ENCODE results near the gene ZNF524.

Gene ZNF524

GRCh38 chr19:55602104-55603001 lies 2.3 kb downstream of the ZNF524 start:
- Histone ChIP-seq H4K8ac (ENCODE audit: low read depth, low read length) (no peak overlapping the region), H3K27ac (replicated peaks; ENCODE audit: low read length) (no peak overlapping the region), H3K4me3 (ENCODE audit: low read length in 2 of 2) (no peak overlapping the region), H3K9me3 (replicated peaks in 1 of 2; ENCODE audit: control insufficient read depth in 2 of 2, insufficient read depth in 1 of 2, low read depth in 1 of 2, low read length in 2 of 2) (peaks cover 0 to 7% of the 10 kb centered on the region in 2 donors), H3K79me1 (ENCODE audit: low read depth, low read length) (peaks cover 4% of the 10 kb centered on the region), H3K36me3 (replicated peaks in 1 of 2; ENCODE audit: control insufficient read depth in 2 of 2, insufficient read depth in 2 of 2, low read length in 2 of 2) (peaks cover 1 to 11% of the 10 kb centered on the region in 2 donors), H3K27me3 (ENCODE audit: control insufficient read depth in 3 of 3, insufficient read depth in 3 of 3, low read depth in 1 of 3, low read length in 3 of 3) (no peaks in the 10 kb centered on the region), H2AK5ac (ENCODE audit: low read depth, low read length) (peak overlapping the region; percentile 92), H3K4me2 (ENCODE audit: insufficient read depth, low read length, poor library complexity, severe bottlenecking) (no peak overlapping the region), H2BK12ac (ENCODE audit: low read length) (peak overlapping the region; percentile 73), H4K91ac (ENCODE audit: low read depth, low read length, poor library complexity) (peak overlapping the region; percentile 22), H2BK120ac (ENCODE audit: low read depth, low read length) (no peak overlapping the region), H3K18ac (ENCODE audit: low read length) (peak overlapping the region; percentile 71), H2BK5ac (ENCODE audit: low read length) (peak overlapping the region; percentile 27), H3K9ac (ENCODE audit: low read depth, low read length, poor library complexity) (no peak overlapping the region), H3K4me1 (ENCODE audit: control insufficient read depth in 2 of 2, insufficient read depth in 1 of 2, low read depth in 1 of 2, low read length in 2 of 2) (peaks cover 13 to 14% of the 10 kb centered on the region in 2 donors), H2BK15ac (ENCODE audit: low read length) (peak overlapping the region; percentile 79), H3K14ac (ENCODE audit: low read length) (no peak overlapping the region), H3K4ac (ENCODE audit: low read length) (peak overlapping the region; percentile 81), H2AFZ (ENCODE audit: low read length) (no peak overlapping the region), H3K23ac (ENCODE audit: low read depth, low read length, poor library complexity) (peak overlapping the region; percentile 10)
- WGBS, 2 donors (ENCODE audit: extremely low coverage in 2 of 2, insufficient read length in 2 of 2, insufficient replicate concordance in 1 of 2): no CpG with 5 or more reads among the region's 60 CpGs
- no peak for DNase-seq (ENCODE audit: low spot score)

- Histone ChIP-seq H2BK15ac (ENCODE audit: low read length) (peak overlapping the region; percentile 79), H2AK5ac (ENCODE audit: low read depth, low read length) (peak overlapping the region; percentile 92), H2BK120ac (ENCODE audit: low read depth, low read length) (no peak overlapping the region), H3K36me3 (replicated peaks in 1 of 2; ENCODE audit: control insufficient read depth in 2 of 2, insufficient read depth in 2 of 2, low read length in 2 of 2) (peaks cover 1 to 14% of the 10 kb centered on the region in 2 donors), H3K14ac (ENCODE audit: low read length) (no peak overlapping the region), H4K91ac (ENCODE audit: low read depth, low read length, poor library complexity) (no peak overlapping the region), H3K18ac (ENCODE audit: low read length) (peak overlapping the region; percentile 51), H3K4me2 (ENCODE audit: insufficient read depth, low read length, poor library complexity, severe bottlenecking) (no peak overlapping the region), H2BK5ac (ENCODE audit: low read length) (peak overlapping the region; percentile 27), H2BK12ac (ENCODE audit: low read length) (peak overlapping the region; percentile 58), H3K27ac (replicated peaks; ENCODE audit: low read length) (no peak overlapping the region), H2AFZ (ENCODE audit: low read length) (no peak overlapping the region), H3K4me3 (ENCODE audit: low read length in 2 of 2) (no peak overlapping the region), H3K4me1 (ENCODE audit: control insufficient read depth in 2 of 2, insufficient read depth in 1 of 2, low read depth in 1 of 2, low read length in 2 of 2) (peaks cover 12 to 14% of the 10 kb centered on the region in 2 donors), H3K4ac (ENCODE audit: low read length) (no peak overlapping the region), H3K9ac (ENCODE audit: low read depth, low read length, poor library complexity) (no peak overlapping the region), H4K8ac (ENCODE audit: low read depth, low read length) (no peak overlapping the region), H3K27me3 (ENCODE audit: control insufficient read depth in 3 of 3, insufficient read depth in 3 of 3, low read depth in 1 of 3, low read length in 3 of 3) (no peaks in the 10 kb centered on the region), H3K9me3 (replicated peaks in 1 of 2; ENCODE audit: control insufficient read depth in 2 of 2, insufficient read depth in 1 of 2, low read depth in 1 of 2, low read length in 2 of 2) (peaks cover 0 to 7% of the 10 kb centered on the region in 2 donors), H3K79me1 (ENCODE audit: low read depth, low read length) (peaks cover 5% of the 10 kb centered on the region), H3K23ac (ENCODE audit: low read depth, low read length, poor library complexity) (no peak overlapping the region)
- DNase-seq (ENCODE audit: low spot score): no peak
- no CpG with 5 or more reads among the region's 21 CpGs for WGBS, 2 donors (ENCODE audit: extremely low coverage in 2 of 2, insufficient read length in 2 of 2, insufficient replicate concordance in 1 of 2)
These were observed 3.0 kb downstream of the ZNF524 start for GRCh38 chr19:55603115-55603514.

GRCh38 chr19:55603581-55604292 lies 3.6 kb downstream of the ZNF524 start:
- DNase-seq (ENCODE audit: low spot score): no peak
- H3K36me3 ChIP-seq (replicated peaks in 1 of 2; ENCODE audit: control insufficient read depth in 2 of 2, insufficient read depth in 2 of 2, low read length in 2 of 2): peaks cover 1 to 17% of the 10 kb centered on the region in 2 donors

GRCh38 chr19:55605207-55605636 lies 5.1 kb downstream of the ZNF524 start:
- Histone ChIP-seq H3K23ac (ENCODE audit: low read depth, low read length, poor library complexity) (no peak overlapping the region), H3K14ac (ENCODE audit: low read length) (no peak overlapping the region), H3K27ac (replicated peaks; ENCODE audit: low read length) (peak overlapping the region; percentile 100), H3K36me3 (replicated peaks in 1 of 2; ENCODE audit: control insufficient read depth in 2 of 2, insufficient read depth in 2 of 2, low read length in 2 of 2) (peaks cover 7 to 31% of the 10 kb centered on the region in 2 donors), H2BK5ac (ENCODE audit: low read length) (peak overlapping the region; percentile 87), H3K4me1 (ENCODE audit: control insufficient read depth in 2 of 2, insufficient read depth in 1 of 2, low read depth in 1 of 2, low read length in 2 of 2) (peaks cover 7 to 14% of the 10 kb centered on the region in 2 donors), H2BK120ac (ENCODE audit: low read depth, low read length) (no peak overlapping the region), H4K91ac (ENCODE audit: low read depth, low read length, poor library complexity) (no peak overlapping the region), H3K4me3 (ENCODE audit: low read length in 2 of 2) (peak overlapping the region; percentile 72 to 78), H2AK5ac (ENCODE audit: low read depth, low read length) (no peak overlapping the region), H3K18ac (ENCODE audit: low read length) (peak overlapping the region; percentile 80), H3K4ac (ENCODE audit: low read length) (no peak overlapping the region), H2BK12ac (ENCODE audit: low read length) (no peak overlapping the region), H3K9me3 (replicated peaks in 1 of 2; ENCODE audit: control insufficient read depth in 2 of 2, insufficient read depth in 1 of 2, low read depth in 1 of 2, low read length in 2 of 2) (peaks cover 0 to 7% of the 10 kb centered on the region in 2 donors), H2BK15ac (ENCODE audit: low read length) (no peak overlapping the region), H3K27me3 (ENCODE audit: control insufficient read depth in 3 of 3, insufficient read depth in 3 of 3, low read depth in 1 of 3, low read length in 3 of 3) (no peaks in the 10 kb centered on the region), H4K8ac (ENCODE audit: low read depth, low read length) (no peak overlapping the region), H3K4me2 (ENCODE audit: insufficient read depth, low read length, poor library complexity, severe bottlenecking) (peak overlapping the region; percentile 42), H2AFZ (ENCODE audit: low read length) (peak overlapping the region; percentile 58), H3K79me1 (ENCODE audit: low read depth, low read length) (peaks cover 7% of the 10 kb centered on the region), H3K9ac (ENCODE audit: low read depth, low read length, poor library complexity) (no peak overlapping the region)
- WGBS, 2 donors (ENCODE audit: extremely low coverage in 2 of 2, insufficient read length in 2 of 2, insufficient replicate concordance in 1 of 2): no CpG with 5 or more reads among the region's 43 CpGs
- DNase-seq (ENCODE audit: low spot score): peak; percentile 99

More at GRCh38 chr19:55603581-55604292, 3.6 kb downstream of the ZNF524 start:
- Histone ChIP-seq H2BK120ac (ENCODE audit: low read depth, low read length) (no peak overlapping the region), H3K27ac (replicated peaks; ENCODE audit: low read length) (peak overlapping the region; percentile 100), H4K91ac (ENCODE audit: low read depth, low read length, poor library complexity) (no peak overlapping the region), H2AK5ac (ENCODE audit: low read depth, low read length) (peak overlapping the region; percentile 92), H3K23ac (ENCODE audit: low read depth, low read length, poor library complexity) (no peak overlapping the region), H3K14ac (ENCODE audit: low read length) (no peak overlapping the region), H4K8ac (ENCODE audit: low read depth, low read length) (no peak overlapping the region), H3K4ac (ENCODE audit: low read length) (no peak overlapping the region), H3K4me3 (ENCODE audit: low read length in 2 of 2) (peak overlapping the region in 1 of 2 donors; percentile 78), H3K9me3 (replicated peaks in 1 of 2; ENCODE audit: control insufficient read depth in 2 of 2, insufficient read depth in 1 of 2, low read depth in 1 of 2, low read length in 2 of 2) (peaks cover 0 to 7% of the 10 kb centered on the region in 2 donors), H2BK5ac (ENCODE audit: low read length) (no peak overlapping the region), H2AFZ (ENCODE audit: low read length) (no peak overlapping the region), H3K18ac (ENCODE audit: low read length) (no peak overlapping the region), H3K27me3 (ENCODE audit: control insufficient read depth in 3 of 3, insufficient read depth in 3 of 3, low read depth in 1 of 3, low read length in 3 of 3) (no peaks in the 10 kb centered on the region), H3K9ac (ENCODE audit: low read depth, low read length, poor library complexity) (no peak overlapping the region), H3K4me1 (ENCODE audit: control insufficient read depth in 2 of 2, insufficient read depth in 1 of 2, low read depth in 1 of 2, low read length in 2 of 2) (peaks cover 7 to 14% of the 10 kb centered on the region in 2 donors), H2BK15ac (ENCODE audit: low read length) (peak overlapping the region; percentile 79), H2BK12ac (ENCODE audit: low read length) (peak overlapping the region; percentile 58), H3K4me2 (ENCODE audit: insufficient read depth, low read length, poor library complexity, severe bottlenecking) (no peak overlapping the region), H3K79me1 (ENCODE audit: low read depth, low read length) (peaks cover 5% of the 10 kb centered on the region)
- 100% methylated on average over 1 to 2 of the region's 22 CpGs for WGBS, 2 donors (ENCODE audit: extremely low coverage in 2 of 2, insufficient read length in 2 of 2, insufficient replicate concordance in 1 of 2)
